ENCODE data around the gene SPOCK2.

GRCh38 chr10:72031706-72032105 lies 56.6 kb downstream of the SPOCK2 start:
- no peak for TF ChIP-seq CTCF (IDR thresholded peaks at IDR 0.05 in 4 of 5, conservative IDR thresholded peaks at IDR 0.05 in 1 of 5)
- no peak for TF ChIP-seq POLR2A (IDR thresholded peaks at IDR 0.05)

All from gastrocnemius medialis (tissue), 4 donors.